ENCODE data around the gene SCN3A. TPM values are rescaled to one million over a fixed set of nuclear protein-coding genes. Genes with fewer than 3 reads are reported as not detected.
A peak's percentile ranks its signal among the peaks of the same experiment; 100 is the strongest.

SCN3A gene
- total and polyA plus RNA-seq, 9 of the 15 experiments (the other 6 are each of a cell fraction or from before 2014, with no cell fraction given), result not detected

GRCh38 chr2:165081276-165081675 is 122.6 kb downstream of the SCN3A start:
- TF ChIP-seq ZC3H8 (IDR thresholded peaks at IDR 0.05) (no peak), NEUROD1 (IDR thresholded peaks at IDR 0.05; ENCODE audit: borderline replicate concordance, low read depth, low read length, partially characterized antibody) (no peak), PURB (CRISPR knock-in tag; IDR thresholded peaks at IDR 0.05; ENCODE audit: low read depth) (no peak), ZNF347 (CRISPR knock-in tag; IDR thresholded peaks at IDR 0.05; ENCODE audit: low read depth) (no peak), E2F3 (CRISPR knock-in tag; IDR thresholded peaks at IDR 0.05) (no peak), CEBPB (tag; IDR thresholded peaks at IDR 0.05) (no peak), MCM3 (IDR thresholded peaks at IDR 0.05) (no peak), KAT8 (IDR thresholded peaks at IDR 0.05; ENCODE audit: low read depth) (no peak), ARID1B (IDR thresholded peaks at IDR 0.05) (no peak), MAFK (IDR thresholded peaks at IDR 0.05; ENCODE audit: low read length) (0 out of 2 replicates have a peak, but pooled peaks have one; percentile 18), NCOA6 (IDR thresholded peaks at IDR 0.05) (no peak), CBX2 (IDR thresholded peaks at IDR 0.05; ENCODE audit: insufficient read depth, low read length, poor library complexity, severe bottlenecking) (no peak), ZNF316 (IDR thresholded peaks at IDR 0.05) (peak; percentile 82), THAP7 (CRISPR knock-in tag; IDR thresholded peaks at IDR 0.05) (no peak), HMG20A (CRISPR knock-in tag; conservative IDR thresholded peaks at IDR 0.05) (no peak), TCF7 (IDR thresholded peaks at IDR 0.05; ENCODE audit: borderline replicate concordance) (no peak), THRA (IDR thresholded peaks at IDR 0.05) (no peak), NFYB (IDR thresholded peaks at IDR 0.05; ENCODE audit: extremely low read depth, insufficient read length) (no peak), ZNF175 (CRISPR knock-in tag; IDR thresholded peaks at IDR 0.05; ENCODE audit: low read depth) (no peak), MAFG (tag; conservative IDR thresholded peaks at IDR 0.05) (0 out of 2 replicates have a peak, but pooled peaks have one; percentile 36), ZNF655 (CRISPR knock-in tag; IDR thresholded peaks at IDR 0.05) (no peak), C11orf30 (IDR thresholded peaks at IDR 0.05; ENCODE audit: low read depth) (peak; percentile 52; the same call in 1 of the 2 replicates), ILK (tag; IDR thresholded peaks at IDR 0.05; ENCODE audit: borderline replicate concordance, low read depth) (no peak), MBD2 (IDR thresholded peaks at IDR 0.05; ENCODE audit: borderline replicate concordance, low read depth) (no peak), PPARD (CRISPR knock-in tag; IDR thresholded peaks at IDR 0.05) (no peak)
- H3K9ac ChIP-seq (ENCODE audit: insufficient read depth in 1 of 2, low read depth in 2 of 2, low read length in 2 of 2), result no peak overlapping the region
- no peak overlapping the region for H3K27ac ChIP-seq (ENCODE audit: extremely low read depth, low read depth, low read length)
- no peaks in the 10 kb centered on the region for H3K36me3 ChIP-seq (ENCODE audit: control insufficient read depth, insufficient read depth, low read length)
- no peak for ATAC-seq
- no peaks in the 10 kb centered on the region for H4K20me1 ChIP-seq (replicated peaks; ENCODE audit: control insufficient read depth, insufficient read depth, low read length)
- H2AFZ ChIP-seq (ENCODE audit: low read depth, low read length), result no peak overlapping the region
- no peak for FAIRE-seq
- no peaks in the 10 kb centered on the region for H3K4me1 ChIP-seq (replicated peaks in 1 of 2; ENCODE audit: control insufficient read depth in 2 of 2, insufficient read depth in 2 of 2, low read length in 2 of 2)
- no peaks in the 10 kb centered on the region for H3K9me1 ChIP-seq (ENCODE audit: control insufficient read depth, insufficient read depth, low read length)
- no peak overlapping the region for H3K4me3 ChIP-seq
- CTCF ChIA-PET (ENCODE audit: low intra/inter-chr PET ratio), result no interaction called here
- DNase-seq (ENCODE audit: extremely low read depth in 1 of 4, low spot score in 3 of 4), result no peak
- no TSS peak for BruUV-seq (replicated peaks)
- in situ Hi-C loops (cut with MboI) (no loop called here), intact Hi-C loops (cut with micrococcal nuclease) (no loop called here)
- POLR2A ChIA-PET, result no interaction called here
- H3K4me2 ChIP-seq (ENCODE audit: insufficient read depth, low read length), result no peak overlapping the region
- no peaks in the 10 kb centered on the region for H3K27me3 ChIP-seq (ENCODE audit: control insufficient read depth in 2 of 2, insufficient read depth in 2 of 2, low read length in 2 of 2)
- no peaks in the 10 kb centered on the region; the same call in 1 of the 2 replicates for H3K9me3 ChIP-seq (replicated peaks; ENCODE audit: control insufficient read depth, insufficient read depth, low read depth, low read length)
- H3K79me2 ChIP-seq (ENCODE audit: control insufficient read depth, insufficient read depth, low read length), result no peaks in the 10 kb centered on the region
